K562 (cell line): ENCODE data around the gene SOX12. TPM values are rescaled to one million over a fixed set of nuclear protein-coding genes. Genes with fewer than 3 reads are reported as not detected.

Experiments
- BCOR ChIP-seq: fragments of 450-650 bp; IDR thresholded peaks from 2 replicates; pipeline ENCODE4 v1.6.1; 2016
- CHD2 ChIP-seq: IDR thresholded peaks from 2 replicates; pipeline ENCODE4 v1.6.1; 2011; ENCODE audit warnings: low read depth, low read length
- EP400 ChIP-seq: fragments of 450-650 bp; IDR thresholded peaks from 2 replicates; pipeline ENCODE4 v1.6.1; 2017; ENCODE audit warnings: antibody characterized with exemption, mild to moderate bottlenecking, moderate library complexity
- ILK ChIP-seq: fragments of 450-650 bp; IDR thresholded peaks from 2 replicates; pipeline ENCODE4 v1.6.1; 2016; ENCODE audit warnings: missing genetic modification characterization, low read depth, mild to moderate bottlenecking, missing compliant biosample characterization, moderate library complexity, borderline replicate concordance
- MED1 ChIP-seq: sonication (generic); formaldehyde crosslinking; IDR thresholded peaks from 2 replicates; pipeline ENCODE4 v1.8.1; 2023; ENCODE audit warnings: missing genetic modification reagents, borderline replicate concordance
- NFE2 ChIP-seq: IDR thresholded peaks from 2 replicates; pipeline ENCODE4 v1.6.1; 2014; ENCODE audit warnings: antibody characterized with exemption, low read depth
- PTTG1 ChIP-seq: fragments of 450-650 bp; IDR thresholded peaks from 2 replicates; pipeline ENCODE4 v1.6.1; 2016; ENCODE audit warnings: low read depth, mild to moderate bottlenecking, missing genetic modification characterization, missing compliant biosample characterization
- SMARCB1 ChIP-seq: IDR thresholded peaks from 2 replicates; pipeline ENCODE4 v1.6.1; 2011; ENCODE audit warnings: improper control_type of control experiment, low read depth; ENCODE audit not compliant: insufficient read length
- ZBTB8A ChIP-seq: fragments of 450-650 bp; IDR thresholded peaks from 2 replicates; pipeline ENCODE4 v1.6.1; 2018; ENCODE audit warnings: mild to moderate bottlenecking, moderate library complexity; ENCODE audit not compliant: partially characterized antibody
- ZNF76 ChIP-seq: fragments of 250-450 bp; sonication (Bioruptor Pico); IDR thresholded peaks from 2 replicates; pipeline ENCODE4 v1.4.0; 2020; ENCODE audit warnings: mild to moderate bottlenecking, moderate library complexity, borderline replicate concordance
- ZNF764 ChIP-seq: fragments of 250-450 bp; sonication (Bioruptor Pico); IDR thresholded peaks from 2 replicates; pipeline ENCODE4 v1.4.0; 2020; ENCODE audit warnings: low read depth, mild to moderate bottlenecking, moderate library complexity
- polyA plus RNA-seq, 8 experiments: library from polyadenylated mRNA; depleted of rRNA in 4 of 8; stranded (reverse) in 5 of 8; unstranded in 3 of 8; fragments of >200 nt; fragmentation: Nextera tagmentation in 2 of 8; fragmentation: Illumina TruSeq in 1 of 8; extraction: Ambion mirVana in 2 of 8; extraction: Trizol in 1 of 8; gene quantifications; 2 replicates each; pipeline versions ENCODE4 v1.2.1 to v1.2.3, GENCODE V29; 2011 to 2014; ENCODE audit warnings: inconsistent platforms in 1 of 8, missing spikeins in 1 of 8
- total RNA-seq, 7 experiments: library from RNA; depleted of rRNA in 6 of 7; stranded (reverse); fragments of >200 nt in 6 of 7; fragmentation: Illumina TruSeq in 2 of 7; extraction: Trizol in 2 of 7; gene quantifications; 2 replicates each; pipeline versions ENCODE4 v1.2.1 to v1.2.3, GENCODE V29; 2011 to 2021; ENCODE audit warnings: low replicate concordance in 1 of 7
- TF ChIP-seq, protein P1 (sequence below): IDR thresholded peaks from 2 replicates; pipeline ENCODE4 v1.6.1; 2014; ENCODE audit warnings: antibody characterized with exemption
- TF ChIP-seq, protein P2 (sequence below): fragments of 450-650 bp; IDR thresholded peaks from 2 replicates; pipeline ENCODE4 v1.6.1; 2017; ENCODE audit warnings: antibody characterized with exemption, mild to moderate bottlenecking
- TF ChIP-seq, protein P3 (sequence below): fragments of 250-450 bp; sonication (Bioruptor Pico); IDR thresholded peaks from 2 replicates; pipeline ENCODE4 v1.5.0; 2020; ENCODE audit warnings: mild to moderate bottlenecking, borderline replicate concordance
- TF ChIP-seq, protein P4 (sequence below): fragments of 250-450 bp; sonication (Bioruptor Pico); IDR thresholded peaks from 2 replicates; pipeline ENCODE4 v1.8.0; 2021; ENCODE audit warnings: mild to moderate bottlenecking, moderate library complexity
- TF ChIP-seq, protein P5 (sequence below): fragments of 250-450 bp; sonication (Bioruptor Pico); IDR thresholded peaks from 2 replicates; pipeline ENCODE4 v1.8.0; 2022; ENCODE audit warnings: moderate library complexity, mild to moderate bottlenecking, inconsistent platforms

SOX12 gene
- total and polyA plus RNA-seq, 9 of the 15 experiments (the other 6 are each of a cell fraction or from before 2014, with no cell fraction given): 0.42 to 26.3 (median 2.6) TPM

DNA sequence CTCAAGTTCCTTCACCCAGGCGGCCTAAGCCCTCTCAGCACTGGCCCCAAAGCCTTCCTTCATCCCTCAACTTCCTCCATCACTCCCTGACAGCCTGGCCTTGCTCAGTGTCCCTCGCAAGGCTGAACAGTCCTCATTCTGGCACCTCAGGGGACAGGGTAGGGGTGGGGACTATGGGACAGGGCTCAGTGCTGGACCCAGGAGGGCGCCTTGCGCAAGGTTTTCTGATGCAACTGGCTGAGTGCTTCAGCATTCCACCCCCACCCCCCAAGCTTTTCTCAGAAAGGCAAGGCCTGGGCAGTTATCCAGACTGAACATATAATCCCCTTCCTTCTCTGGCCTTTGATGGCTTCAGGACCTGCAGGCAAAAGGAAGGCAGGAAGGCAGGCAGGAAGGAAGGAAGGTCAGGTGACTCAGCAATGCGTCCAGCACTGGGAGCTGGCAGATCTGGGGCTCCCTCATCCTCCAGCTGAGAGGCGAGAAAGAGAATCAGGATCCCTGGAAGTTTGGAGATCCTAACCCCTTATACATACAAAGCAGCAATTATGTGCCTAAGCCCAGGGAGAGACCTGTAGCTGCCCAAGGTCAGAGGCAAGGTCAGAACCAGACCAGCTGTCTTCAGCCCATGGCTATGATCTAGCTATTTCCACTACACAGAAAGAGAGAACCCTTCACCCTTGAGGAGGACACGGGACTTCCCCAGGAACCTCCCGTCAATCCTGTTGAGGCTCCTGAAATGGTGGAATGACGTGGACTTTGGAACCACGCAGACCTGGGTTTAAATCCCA is 46.6 kb downstream of the SOX12 start (continued):
- TF ChIP-seq PTTG1 (tag) (no peak; the same call in none of the 2 replicates), ZNF76 (CRISPR knock-in tag) (peak; percentile 60; the same call in 1 of the 2 replicates), CHD2 (peak; percentile 36; the same call in 1 of the 2 replicates), ZNF764 (CRISPR knock-in tag) (no peak), BCOR (no peak), MED1 (CRISPR knock-in tag) (no peak), SMARCB1 (no peak), ILK (no peak), EP400 (peak; percentile 94), NFE2 (peak; percentile 84), ZBTB8A (no peak)
- TF ChIP-seq, protein P1, sequence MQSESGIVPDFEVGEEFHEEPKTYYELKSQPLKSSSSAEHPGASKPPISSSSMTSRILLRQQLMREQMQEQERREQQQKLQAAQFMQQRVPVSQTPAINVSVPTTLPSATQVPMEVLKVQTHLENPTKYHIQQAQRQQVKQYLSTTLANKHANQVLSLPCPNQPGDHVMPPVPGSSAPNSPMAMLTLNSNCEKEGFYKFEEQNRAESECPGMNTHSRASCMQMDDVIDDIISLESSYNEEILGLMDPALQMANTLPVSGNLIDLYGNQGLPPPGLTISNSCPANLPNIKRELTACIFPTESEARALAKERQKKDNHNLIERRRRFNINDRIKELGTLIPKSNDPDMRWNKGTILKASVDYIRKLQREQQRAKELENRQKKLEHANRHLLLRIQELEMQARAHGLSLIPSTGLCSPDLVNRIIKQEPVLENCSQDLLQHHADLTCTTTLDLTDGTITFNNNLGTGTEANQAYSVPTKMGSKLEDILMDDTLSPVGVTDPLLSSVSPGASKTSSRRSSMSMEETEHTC: no peak
- TF ChIP-seq, protein P2, sequence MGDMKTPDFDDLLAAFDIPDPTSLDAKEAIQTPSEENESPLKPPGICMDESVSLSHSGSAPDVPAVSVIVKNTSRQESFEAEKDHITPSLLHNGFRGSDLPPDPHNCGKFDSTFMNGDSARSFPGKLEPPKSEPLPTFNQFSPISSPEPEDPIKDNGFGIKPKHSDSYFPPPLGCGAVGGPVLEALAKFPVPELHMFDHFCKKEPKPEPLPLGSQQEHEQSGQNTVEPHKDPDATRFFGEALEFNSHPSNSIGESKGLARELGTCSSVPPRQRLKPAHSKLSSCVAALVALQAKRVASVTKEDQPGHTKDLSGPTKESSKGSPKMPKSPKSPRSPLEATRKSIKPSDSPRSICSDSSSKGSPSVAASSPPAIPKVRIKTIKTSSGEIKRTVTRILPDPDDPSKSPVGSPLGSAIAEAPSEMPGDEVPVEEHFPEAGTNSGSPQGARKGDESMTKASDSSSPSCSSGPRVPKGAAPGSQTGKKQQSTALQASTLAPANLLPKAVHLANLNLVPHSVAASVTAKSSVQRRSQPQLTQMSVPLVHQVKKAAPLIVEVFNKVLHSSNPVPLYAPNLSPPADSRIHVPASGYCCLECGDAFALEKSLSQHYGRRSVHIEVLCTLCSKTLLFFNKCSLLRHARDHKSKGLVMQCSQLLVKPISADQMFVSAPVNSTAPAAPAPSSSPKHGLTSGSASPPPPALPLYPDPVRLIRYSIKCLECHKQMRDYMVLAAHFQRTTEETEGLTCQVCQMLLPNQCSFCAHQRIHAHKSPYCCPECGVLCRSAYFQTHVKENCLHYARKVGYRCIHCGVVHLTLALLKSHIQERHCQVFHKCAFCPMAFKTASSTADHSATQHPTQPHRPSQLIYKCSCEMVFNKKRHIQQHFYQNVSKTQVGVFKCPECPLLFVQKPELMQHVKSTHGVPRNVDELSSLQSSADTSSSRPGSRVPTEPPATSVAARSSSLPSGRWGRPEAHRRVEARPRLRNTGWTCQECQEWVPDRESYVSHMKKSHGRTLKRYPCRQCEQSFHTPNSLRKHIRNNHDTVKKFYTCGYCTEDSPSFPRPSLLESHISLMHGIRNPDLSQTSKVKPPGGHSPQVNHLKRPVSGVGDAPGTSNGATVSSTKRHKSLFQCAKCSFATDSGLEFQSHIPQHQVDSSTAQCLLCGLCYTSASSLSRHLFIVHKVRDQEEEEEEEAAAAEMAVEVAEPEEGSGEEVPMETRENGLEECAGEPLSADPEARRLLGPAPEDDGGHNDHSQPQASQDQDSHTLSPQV: peak; percentile 96
- TF ChIP-seq, protein P3, sequence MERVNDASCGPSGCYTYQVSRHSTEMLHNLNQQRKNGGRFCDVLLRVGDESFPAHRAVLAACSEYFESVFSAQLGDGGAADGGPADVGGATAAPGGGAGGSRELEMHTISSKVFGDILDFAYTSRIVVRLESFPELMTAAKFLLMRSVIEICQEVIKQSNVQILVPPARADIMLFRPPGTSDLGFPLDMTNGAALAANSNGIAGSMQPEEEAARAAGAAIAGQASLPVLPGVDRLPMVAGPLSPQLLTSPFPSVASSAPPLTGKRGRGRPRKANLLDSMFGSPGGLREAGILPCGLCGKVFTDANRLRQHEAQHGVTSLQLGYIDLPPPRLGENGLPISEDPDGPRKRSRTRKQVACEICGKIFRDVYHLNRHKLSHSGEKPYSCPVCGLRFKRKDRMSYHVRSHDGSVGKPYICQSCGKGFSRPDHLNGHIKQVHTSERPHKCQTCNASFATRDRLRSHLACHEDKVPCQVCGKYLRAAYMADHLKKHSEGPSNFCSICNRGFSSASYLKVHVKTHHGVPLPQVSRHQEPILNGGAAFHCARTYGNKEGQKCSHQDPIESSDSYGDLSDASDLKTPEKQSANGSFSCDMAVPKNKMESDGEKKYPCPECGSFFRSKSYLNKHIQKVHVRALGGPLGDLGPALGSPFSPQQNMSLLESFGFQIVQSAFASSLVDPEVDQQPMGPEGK (CRISPR knock-in tag): no peak
- TF ChIP-seq, protein P4, sequence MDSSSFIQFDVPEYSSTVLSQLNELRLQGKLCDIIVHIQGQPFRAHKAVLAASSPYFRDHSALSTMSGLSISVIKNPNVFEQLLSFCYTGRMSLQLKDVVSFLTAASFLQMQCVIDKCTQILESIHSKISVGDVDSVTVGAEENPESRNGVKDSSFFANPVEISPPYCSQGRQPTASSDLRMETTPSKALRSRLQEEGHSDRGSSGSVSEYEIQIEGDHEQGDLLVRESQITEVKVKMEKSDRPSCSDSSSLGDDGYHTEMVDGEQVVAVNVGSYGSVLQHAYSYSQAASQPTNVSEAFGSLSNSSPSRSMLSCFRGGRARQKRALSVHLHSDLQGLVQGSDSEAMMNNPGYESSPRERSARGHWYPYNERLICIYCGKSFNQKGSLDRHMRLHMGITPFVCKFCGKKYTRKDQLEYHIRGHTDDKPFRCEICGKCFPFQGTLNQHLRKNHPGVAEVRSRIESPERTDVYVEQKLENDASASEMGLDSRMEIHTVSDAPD: peak; percentile 45; the same call in 1 of the 2 replicates
- TF ChIP-seq, protein P5, sequence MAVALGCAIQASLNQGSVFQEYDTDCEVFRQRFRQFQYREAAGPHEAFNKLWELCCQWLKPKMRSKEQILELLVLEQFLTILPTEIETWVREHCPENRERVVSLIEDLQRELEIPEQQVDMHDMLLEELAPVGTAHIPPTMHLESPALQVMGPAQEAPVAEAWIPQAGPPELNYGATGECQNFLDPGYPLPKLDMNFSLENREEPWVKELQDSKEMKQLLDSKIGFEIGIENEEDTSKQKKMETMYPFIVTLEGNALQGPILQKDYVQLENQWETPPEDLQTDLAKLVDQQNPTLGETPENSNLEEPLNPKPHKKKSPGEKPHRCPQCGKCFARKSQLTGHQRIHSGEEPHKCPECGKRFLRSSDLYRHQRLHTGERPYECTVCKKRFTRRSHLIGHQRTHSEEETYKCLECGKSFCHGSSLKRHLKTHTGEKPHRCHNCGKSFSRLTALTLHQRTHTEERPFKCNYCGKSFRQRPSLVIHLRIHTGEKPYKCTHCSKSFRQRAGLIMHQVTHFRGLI: peak; percentile 61; the same call in 1 of the 2 replicates
